ENCODE data around the gene LOC101059915.
"Not testable (repeated sequence)": the region's sequence is repeated elsewhere in the genome, so short reads cannot be mapped to it uniquely, and the experiment has no call there.

LOC101059915 gene

GRCh38 chrX:71668248-71668595, 876 bp downstream of the LOC101059915 start:
- Histone ChIP-seq H3K4me1 (peaks cover 0 to 4% (median 0%) of the 10 kb centered on the region in 6 donors), H3K9me3 (no peaks in the 10 kb centered on the region), H3K4me3 (no peak overlapping the region), H3K27ac (no peak overlapping the region), H3K36me3 (no peaks in the 10 kb centered on the region), H3K27me3 (replicated peaks in 1 of 7) (peaks cover 0 to 5% (median 0%) of the 10 kb centered on the region in 7 donors)
- TF ChIP-seq POLR2AphosphoS5 (IDR thresholded peaks at IDR 0.05): no peak
- no peak for TF ChIP-seq CTCF (IDR thresholded peaks at IDR 0.05 in 8 of 11, conservative IDR thresholded peaks at IDR 0.05 in 3 of 11)
- no peak for TF ChIP-seq POLR2A (IDR thresholded peaks at IDR 0.05)
- WGBS, 5 donors: 92 to 100% (median 95%) methylated on average over 6 to 16 of the region's 16 CpGs
- DNase-seq: no peak
- intact Hi-C loops (cut with DNase I; ENCODE audit: low total_unique reads): no loop called here

- Histone ChIP-seq H3K27me3 (replicated peaks in 1 of 7) (peaks cover 0 to 5% (median 0%) of the 10 kb centered on the region in 7 donors), H3K36me3 (no peaks in the 10 kb centered on the region), H3K27ac (no peak overlapping the region), H3K4me1 (no peaks in the 10 kb centered on the region), H3K4me3 (no peak overlapping the region), H3K9me3 (no peaks in the 10 kb centered on the region)
- TF ChIP-seq CTCF (IDR thresholded peaks at IDR 0.05 in 8 of 11, conservative IDR thresholded peaks at IDR 0.05 in 3 of 11): no peak
- TF ChIP-seq POLR2AphosphoS5 (IDR thresholded peaks at IDR 0.05): no peak
- TF ChIP-seq POLR2A (IDR thresholded peaks at IDR 0.05): no peak
- 71 to 75% (median 72%) methylated on average over 13 of the region's 13 CpGs; no CpG with 5 or more reads in 1 of the 5 donors for WGBS, 5 donors
- intact Hi-C loops (cut with DNase I; ENCODE audit: low total_unique reads): no loop called here
- DNase-seq: peak; percentile 52
Measured at GRCh38 chrX:71669492-71669891, 2.1 kb downstream of the LOC101059915 start.

GRCh38 chrX:71669947-71670346, 2.6 kb downstream of the LOC101059915 start:
- intact Hi-C loops (cut with DNase I; ENCODE audit: low total_unique reads); H3K27me3 ChIP-seq (replicated peaks in 1 of 7); H3K36me3 ChIP-seq; H3K27ac ChIP-seq; H3K9me3 ChIP-seq; H3K4me3 ChIP-seq; H3K4me1 ChIP-seq; DNase-seq: not testable (repeated sequence)
- peak in 7 of 11 experiments; percentile 29 to 42 (median 31) for TF ChIP-seq CTCF (IDR thresholded peaks at IDR 0.05 in 8 of 11, conservative IDR thresholded peaks at IDR 0.05 in 3 of 11)
- WGBS, 5 donors: 0 to 39% (median 22%) methylated on average over 1 to 10 of the region's 10 CpGs

GRCh38 chrX:71671043-71671780, 3.9 kb downstream of the LOC101059915 start:
- Histone ChIP-seq H3K27me3 (replicated peaks in 1 of 7) (peaks cover 0 to 5% (median 0%) of the 10 kb centered on the region in 7 donors), H3K27ac (no peak overlapping the region), H3K36me3 (no peaks in the 10 kb centered on the region), H3K4me3 (no peak overlapping the region), H3K9me3 (no peaks in the 10 kb centered on the region), H3K4me1 (no peaks in the 10 kb centered on the region)
- intact Hi-C loops (cut with DNase I; ENCODE audit: low total_unique reads): no loop called here
- peak; percentile 51 for DNase-seq
- 25 to 56% (median 40%) methylated on average over 3 to 12 of the region's 12 CpGs for WGBS, 5 donors
- TF ChIP-seq CTCF (IDR thresholded peaks at IDR 0.05 in 8 of 11, conservative IDR thresholded peaks at IDR 0.05 in 3 of 11) (no peak), POLR2AphosphoS5 (IDR thresholded peaks at IDR 0.05) (no peak), POLR2A (IDR thresholded peaks at IDR 0.05) (no peak)

Measured in spleen (tissue), 11 donors.